GM12874 (cell line): ENCODE results near the gene PPP1R14C.

Source experiments
- TF ChIP-seq, protein P1 (sequence below): IDR thresholded peaks from 2 replicates; pipeline ENCODE4 v1.5.1; 2011; ENCODE audit warnings: low read depth, mild to moderate bottlenecking, control low read depth, low read length, moderate library complexity; ENCODE audit not compliant: insufficient read depth

The PPP1R14C gene

DNA sequence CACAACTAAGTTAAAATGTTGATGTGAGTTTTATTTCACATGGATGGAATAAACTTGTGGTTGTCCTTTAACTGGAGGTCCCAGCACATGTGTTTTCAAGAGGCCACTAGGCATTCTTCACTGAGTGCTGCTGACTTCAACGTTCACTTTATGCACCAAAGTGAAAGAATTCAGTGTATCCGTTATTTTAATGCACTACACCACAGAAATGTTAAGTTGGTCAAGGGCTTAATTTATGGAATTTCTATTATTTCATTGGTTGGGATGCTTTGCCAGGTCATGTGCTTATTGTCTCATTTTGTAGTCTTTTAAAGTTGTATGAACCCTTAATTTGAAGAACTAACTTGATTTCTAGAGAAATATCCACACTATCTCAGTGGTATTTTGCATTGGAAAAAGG is 106.4 kb downstream of the PPP1R14C start:
- TF ChIP-seq, protein P1, sequence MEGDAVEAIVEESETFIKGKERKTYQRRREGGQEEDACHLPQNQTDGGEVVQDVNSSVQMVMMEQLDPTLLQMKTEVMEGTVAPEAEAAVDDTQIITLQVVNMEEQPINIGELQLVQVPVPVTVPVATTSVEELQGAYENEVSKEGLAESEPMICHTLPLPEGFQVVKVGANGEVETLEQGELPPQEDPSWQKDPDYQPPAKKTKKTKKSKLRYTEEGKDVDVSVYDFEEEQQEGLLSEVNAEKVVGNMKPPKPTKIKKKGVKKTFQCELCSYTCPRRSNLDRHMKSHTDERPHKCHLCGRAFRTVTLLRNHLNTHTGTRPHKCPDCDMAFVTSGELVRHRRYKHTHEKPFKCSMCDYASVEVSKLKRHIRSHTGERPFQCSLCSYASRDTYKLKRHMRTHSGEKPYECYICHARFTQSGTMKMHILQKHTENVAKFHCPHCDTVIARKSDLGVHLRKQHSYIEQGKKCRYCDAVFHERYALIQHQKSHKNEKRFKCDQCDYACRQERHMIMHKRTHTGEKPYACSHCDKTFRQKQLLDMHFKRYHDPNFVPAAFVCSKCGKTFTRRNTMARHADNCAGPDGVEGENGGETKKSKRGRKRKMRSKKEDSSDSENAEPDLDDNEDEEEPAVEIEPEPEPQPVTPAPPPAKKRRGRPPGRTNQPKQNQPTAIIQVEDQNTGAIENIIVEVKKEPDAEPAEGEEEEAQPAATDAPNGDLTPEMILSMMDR = no peak

DNA sequence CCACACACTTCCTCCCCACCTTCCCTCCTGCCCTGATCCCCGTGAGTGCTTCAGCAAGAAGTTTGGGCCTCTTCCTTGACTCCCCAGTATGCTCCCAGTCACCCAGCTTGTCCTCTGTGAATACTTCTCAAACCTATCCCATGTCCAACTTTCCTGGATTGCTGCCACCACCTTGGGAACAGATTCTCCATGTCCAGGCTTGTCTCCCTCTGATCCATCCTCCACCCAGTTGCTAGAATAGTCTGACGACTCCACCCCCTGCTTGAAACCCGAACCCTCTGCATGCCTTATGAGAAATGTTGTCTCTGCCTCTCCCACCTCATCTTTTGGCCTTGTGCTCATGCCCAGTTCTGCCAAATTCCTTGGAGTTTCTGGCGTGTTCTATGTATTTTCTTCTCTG is 108.0 kb downstream of the PPP1R14C start:
- TF ChIP-seq, protein P1 = no peak

DNA sequence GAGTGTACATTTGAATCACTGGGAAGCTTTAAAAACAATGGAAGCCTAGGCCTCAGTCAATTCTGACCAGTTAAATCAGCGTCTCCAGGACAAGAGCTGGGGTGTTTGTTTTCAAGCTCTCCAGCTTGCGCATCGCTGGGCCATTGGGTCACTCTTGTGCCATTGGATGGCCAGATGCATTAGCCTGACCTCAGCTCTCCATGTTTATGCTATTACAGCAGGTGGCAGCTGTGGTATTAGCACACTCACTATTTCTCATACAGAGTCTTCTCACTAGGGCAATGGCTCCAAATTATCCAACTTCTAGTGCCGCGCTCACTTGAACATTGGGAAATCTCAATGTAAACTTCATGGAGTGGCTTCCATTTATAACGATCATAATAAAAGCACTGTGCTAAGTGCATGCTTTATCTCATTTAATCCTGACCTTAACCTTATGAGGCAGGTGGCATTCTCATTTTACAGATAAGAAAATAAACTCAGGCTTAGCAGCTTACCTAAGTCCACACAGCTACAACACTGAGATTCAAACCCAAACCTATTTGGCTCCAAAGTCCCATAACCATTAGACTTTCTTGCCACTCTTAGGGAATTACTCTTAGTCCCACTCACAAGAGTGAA is 108.8 kb downstream of the PPP1R14C start:
- TF ChIP-seq, protein P1 = no peak

DNA sequence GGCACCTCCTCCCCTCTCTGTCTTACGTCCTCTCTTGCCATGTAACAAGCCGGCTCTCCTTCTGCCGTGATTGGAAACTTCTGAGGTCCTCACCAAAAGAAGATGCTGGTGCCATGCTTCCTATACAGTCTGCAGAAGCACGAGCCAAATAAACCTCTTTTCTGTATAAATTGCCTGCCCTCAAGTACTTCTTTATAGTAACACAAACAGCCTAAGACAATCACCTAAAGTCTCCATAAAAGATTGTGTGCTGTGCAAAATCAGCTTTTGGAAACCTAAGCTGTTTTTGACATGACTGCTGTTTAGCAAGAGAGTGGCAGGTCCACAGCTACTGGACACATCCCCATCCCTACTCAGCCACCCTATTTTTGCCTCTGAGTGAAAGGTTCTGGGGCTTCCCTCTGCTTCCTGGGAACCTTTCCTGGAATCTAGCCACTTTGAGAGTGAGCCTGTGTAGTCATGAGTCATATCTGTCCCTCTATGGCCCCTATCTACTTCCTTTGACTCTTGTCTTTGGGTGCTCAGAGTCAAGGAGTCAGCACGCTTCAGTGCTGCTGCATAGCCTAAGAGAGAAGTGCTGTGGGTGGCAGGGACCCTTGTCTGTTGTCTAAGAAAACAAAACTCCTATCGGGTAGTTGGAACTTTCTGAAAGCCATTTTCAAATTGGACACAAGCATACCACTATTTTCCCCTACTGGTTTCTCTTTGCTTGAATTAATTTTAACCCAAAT is 110.0 kb downstream of the PPP1R14C start:
- TF ChIP-seq, protein P1 = no peak

DNA sequence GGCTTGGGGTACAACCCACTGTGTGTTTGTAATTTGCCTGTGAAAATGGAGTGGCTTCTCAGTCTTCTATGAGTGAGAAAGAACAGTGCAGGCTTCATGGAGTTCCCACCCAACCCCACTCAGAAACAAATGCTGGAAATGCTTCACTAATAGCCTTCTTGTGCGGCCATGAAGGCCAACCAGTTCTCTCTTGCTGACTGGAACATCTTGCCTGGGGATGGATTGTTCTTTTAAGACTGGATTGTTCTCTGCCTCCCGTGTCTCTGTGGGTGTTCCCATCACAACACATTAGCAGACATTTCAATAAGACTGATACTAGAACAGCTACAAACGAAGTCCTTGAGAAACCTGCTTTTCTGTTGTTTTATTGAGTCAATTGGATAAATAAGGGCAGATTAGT is 110.6 kb downstream of the PPP1R14C start:
- TF ChIP-seq, protein P1 = no peak

DNA sequence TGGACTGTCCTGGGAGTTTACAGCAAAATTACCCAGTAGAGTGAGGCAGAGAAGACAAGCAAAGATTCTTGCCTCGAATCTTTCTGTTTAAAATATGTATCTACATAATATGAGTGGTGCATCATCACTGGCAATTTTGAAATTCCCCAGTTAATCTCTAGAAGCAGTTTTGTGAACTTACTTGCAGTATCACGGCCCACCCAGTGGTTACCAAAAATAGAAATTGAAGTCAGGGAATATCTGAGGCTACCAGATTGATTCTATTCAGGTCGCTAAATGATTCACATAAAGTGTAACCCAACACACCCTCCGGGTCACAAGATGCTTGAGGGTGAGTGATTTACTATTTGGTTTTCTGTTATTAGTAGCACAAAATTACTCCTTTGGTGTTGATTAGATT is 111.9 kb downstream of the PPP1R14C start:
- TF ChIP-seq, protein P1 = no peak

DNA sequence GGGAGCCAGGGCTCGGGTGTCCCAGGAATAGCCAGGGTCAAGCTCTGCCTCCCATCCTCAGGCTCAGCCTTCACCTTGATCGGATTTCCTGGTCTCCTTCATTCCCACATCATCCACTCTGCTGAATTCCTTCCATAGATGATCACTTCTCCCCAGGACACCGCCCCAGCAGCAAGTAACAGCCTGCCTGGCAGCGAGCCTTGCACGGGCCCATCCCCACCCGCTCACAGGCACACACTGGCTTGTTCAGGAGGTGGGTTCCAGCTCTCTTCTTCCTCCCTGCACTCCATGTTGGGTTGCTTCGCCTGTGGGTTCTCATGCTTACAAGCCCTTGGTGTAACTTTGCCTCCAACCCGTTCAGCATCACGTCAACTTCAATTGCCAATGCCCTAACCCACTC is 113.0 kb downstream of the PPP1R14C start:
- TF ChIP-seq, protein P1 = no peak
